ENCODE data around the gene FAM177B.

DNA sequence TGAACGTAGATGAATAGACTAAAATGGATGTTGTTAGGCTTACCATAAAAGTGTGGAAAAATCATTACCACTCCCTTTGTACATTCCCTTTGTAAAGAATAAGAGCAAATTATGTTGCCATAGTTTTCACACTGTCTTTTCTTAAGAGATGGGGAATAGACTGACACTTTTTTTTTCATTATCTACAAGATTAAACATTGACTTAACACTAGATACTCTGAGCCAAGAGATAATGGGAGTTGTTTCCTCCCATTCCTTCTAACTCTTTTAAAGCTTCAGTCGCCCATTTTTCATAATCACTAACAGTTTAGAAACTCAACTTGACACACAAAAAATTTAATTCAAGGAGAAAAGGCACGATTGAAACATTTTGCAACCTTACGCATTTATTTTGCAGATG, 34.8 kb upstream of the FAM177B start:
- TF ChIP-seq CTCF (IDR thresholded peaks at IDR 0.05) (no peak), POLR2A (IDR thresholded peaks at IDR 0.05) (no peak)
